ENCODE data around the gene HPX.

Gene HPX, protein sequence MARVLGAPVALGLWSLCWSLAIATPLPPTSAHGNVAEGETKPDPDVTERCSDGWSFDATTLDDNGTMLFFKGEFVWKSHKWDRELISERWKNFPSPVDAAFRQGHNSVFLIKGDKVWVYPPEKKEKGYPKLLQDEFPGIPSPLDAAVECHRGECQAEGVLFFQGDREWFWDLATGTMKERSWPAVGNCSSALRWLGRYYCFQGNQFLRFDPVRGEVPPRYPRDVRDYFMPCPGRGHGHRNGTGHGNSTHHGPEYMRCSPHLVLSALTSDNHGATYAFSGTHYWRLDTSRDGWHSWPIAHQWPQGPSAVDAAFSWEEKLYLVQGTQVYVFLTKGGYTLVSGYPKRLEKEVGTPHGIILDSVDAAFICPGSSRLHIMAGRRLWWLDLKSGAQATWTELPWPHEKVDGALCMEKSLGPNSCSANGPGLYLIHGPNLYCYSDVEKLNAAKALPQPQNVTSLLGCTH

DNA sequence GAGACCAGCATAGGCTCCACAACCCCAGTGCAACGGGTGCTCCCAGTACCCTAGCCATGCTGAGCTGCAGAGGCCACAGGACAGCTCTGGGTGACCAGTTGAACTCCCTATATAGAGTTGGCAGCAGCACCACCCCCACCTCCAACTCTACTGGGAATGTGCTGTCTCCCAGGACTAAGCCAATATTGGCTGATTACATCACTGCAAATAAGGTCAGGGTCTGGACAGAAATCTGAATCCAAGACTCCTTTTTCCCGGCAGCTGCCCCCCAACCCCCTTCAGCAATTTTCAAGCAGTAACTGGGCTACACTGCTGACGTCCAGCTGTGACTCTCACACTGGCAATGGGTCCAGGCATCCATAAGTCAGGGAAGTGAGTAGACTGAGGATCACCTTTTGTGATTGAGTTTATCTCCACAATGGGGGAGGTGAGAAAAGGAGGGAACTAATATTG is at the start of gene HPX:
HPX (minus strand) TSS at position 82 of the 453 bp plus-strand sequence; CDS start at position 58, 24 bp downstream.
- no peak for FAIRE-seq

DNA sequence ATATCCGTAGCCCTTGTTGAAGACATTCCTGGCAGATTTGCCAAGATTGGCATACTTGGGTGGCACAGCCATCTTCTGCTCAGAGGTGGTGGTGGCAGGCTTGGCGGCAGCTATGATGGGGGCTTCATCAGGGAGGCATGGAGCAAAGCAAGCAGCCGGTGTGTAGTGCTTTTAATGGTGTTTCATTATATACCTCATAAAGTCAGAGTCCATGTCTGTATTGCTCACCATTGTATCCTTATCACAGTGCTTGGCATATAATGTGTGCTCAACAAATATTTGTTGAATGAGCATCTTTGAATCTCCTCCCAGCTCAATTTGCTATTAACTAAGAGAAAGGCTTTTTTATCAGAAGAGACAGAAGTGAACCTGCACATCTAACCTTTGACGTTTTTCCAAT is 48.5 kb upstream of the HPX start:
- FAIRE-seq = no peak

DNA sequence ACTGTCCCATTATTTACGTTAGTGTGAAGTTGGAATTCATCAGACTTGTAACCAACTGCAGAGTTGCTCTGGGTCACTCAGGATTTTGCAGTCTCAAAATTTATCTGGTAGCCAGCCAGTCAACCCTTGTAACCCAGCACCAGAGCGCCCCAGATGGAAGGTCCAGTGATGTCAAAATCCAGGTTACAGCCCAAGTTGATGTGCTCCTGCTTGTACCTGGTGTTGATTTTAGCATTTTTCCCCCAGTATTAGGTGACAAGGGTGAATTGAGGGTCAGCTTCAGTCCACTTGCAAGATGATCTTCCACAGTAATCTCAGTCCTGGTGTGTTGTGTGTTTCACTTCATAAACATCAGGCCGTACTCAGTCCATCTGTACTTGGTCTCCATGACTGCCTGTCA is 48.0 kb upstream of the HPX start:
- no peak for FAIRE-seq

DNA sequence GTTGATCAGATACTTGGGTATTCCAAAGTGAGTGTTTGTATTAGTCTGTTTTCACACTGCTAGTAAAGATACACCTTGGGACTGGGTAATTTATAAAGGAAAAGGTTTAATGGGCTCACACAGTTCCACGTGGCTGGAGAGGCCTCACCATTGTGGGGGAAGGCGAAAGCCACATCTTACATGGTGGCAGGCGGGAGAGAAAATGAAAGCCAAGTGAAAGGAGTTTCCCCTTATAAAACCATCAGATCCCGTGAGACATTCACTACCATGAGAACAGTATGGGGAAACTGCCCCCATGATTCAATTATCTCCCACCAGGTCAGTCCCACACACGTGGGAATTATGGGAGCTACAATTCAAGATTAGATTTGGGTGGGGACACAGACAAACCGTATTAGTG is 47.6 kb upstream of the HPX start:
- no peak for FAIRE-seq

DNA sequence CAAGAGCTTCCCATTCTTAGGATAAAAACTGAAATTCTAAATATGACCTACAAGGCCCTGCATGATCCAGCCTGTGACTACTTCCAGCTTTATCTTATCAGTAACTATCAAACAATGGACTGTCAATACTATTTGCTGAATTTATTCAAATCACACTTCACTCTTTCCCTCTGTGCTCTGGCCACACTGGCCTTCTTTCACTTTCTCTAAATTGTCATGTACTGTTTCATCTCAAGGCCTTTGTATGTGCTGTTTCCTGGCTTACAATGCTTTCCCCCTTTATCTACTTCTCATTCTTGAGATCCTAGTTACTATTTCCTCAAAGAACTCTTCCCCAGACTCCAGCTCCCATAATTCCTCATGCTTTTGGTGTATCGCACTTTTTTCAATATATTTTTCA is 46.2 kb upstream of the HPX start:
- FAIRE-seq = no peak

DNA sequence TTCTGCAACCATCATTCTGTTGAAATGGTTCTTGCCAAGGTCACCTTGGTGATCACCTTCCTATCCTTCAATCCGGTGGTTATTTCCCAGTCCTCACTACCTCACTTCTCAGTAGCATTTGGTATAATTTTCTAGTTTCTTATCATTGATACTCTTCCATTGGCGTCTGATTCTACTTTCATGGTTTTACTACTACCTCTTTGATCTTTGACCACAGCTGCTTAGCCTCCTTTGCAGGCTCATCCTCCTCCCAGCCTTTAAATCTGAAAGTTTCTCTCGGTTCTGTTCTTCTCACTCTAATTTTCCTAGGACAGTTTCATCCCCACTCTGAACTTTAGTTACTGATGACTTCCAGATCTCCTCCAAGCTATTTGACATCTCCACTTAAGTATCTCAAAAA is 45.5 kb upstream of the HPX start:
- no peak for FAIRE-seq

DNA sequence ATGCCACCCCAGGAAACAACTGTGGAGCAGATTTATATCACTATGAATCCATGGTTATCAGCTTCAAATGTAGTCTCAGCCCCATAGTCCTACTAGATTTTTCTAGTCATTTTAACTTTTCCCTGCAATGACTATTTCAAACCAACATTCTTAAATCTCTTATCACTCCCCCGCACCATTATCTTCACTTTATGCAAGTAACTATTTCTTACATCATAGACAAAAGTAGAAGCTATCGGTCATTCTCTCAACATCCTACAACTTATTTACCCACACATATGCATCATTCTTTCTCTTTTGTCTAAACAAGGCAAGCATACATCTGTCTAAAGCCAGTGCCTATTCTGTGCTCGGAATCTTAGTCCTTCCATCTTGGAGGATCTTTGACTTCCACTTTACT is 44.9 kb upstream of the HPX start:
- no peak for FAIRE-seq

DNA sequence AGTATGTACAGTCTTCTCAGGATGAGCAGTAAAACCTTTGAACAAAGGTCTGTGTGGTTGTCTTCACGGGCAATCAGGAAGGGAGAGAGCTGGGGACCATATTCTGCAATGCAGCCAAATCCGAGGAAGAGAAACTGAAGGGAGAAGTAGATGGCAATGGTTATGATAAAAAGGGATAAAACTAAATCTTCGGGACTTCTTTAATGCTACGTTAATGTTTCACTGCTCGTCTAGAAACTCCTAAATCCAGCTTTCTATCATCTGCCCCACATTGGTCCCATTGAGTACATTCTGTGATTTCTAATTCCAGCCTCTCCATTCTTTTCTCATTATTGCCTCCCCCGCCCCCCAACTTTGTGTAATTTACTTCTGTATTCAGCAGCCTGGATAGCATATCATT is 42.2 kb upstream of the HPX start:
- no peak for FAIRE-seq

DNA sequence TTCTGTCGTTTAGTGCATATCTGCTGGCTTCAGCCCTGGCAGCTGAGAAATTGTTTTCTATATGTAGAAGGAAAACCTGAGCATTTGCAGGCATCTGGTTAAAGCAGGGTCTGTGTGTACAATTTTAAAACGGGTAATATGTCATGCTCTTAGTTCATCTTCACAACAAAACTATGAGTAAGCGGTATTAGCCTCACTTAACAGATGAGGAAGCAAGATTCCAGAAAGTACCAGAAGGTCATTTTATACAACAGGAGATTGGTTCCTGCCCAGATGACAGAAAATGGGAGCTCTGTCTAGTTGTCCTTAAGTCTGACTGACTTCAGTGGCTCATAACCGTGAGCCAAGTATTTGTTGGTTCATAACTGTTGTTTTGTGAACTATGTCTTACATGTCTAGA is 41.7 kb upstream of the HPX start:
- FAIRE-seq = no peak

DNA sequence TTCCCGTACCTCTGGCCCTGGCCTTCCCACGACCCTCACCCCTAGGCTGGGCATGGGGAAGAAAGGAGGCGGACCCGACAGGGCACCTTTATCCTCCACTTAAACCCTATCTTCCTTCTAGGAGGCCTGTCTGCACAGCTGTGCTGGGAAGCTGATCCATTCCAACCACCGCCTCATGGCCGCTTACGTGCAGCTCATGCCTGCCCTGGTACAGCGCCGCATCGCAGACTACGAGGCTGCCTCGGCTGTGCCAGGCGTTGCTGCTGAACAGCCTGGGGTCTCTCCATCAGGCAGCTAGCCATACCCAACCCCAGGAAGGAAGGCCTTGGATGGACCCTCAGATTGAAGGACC is 41.1 kb upstream of the HPX start:
- FAIRE-seq = no peak

DNA sequence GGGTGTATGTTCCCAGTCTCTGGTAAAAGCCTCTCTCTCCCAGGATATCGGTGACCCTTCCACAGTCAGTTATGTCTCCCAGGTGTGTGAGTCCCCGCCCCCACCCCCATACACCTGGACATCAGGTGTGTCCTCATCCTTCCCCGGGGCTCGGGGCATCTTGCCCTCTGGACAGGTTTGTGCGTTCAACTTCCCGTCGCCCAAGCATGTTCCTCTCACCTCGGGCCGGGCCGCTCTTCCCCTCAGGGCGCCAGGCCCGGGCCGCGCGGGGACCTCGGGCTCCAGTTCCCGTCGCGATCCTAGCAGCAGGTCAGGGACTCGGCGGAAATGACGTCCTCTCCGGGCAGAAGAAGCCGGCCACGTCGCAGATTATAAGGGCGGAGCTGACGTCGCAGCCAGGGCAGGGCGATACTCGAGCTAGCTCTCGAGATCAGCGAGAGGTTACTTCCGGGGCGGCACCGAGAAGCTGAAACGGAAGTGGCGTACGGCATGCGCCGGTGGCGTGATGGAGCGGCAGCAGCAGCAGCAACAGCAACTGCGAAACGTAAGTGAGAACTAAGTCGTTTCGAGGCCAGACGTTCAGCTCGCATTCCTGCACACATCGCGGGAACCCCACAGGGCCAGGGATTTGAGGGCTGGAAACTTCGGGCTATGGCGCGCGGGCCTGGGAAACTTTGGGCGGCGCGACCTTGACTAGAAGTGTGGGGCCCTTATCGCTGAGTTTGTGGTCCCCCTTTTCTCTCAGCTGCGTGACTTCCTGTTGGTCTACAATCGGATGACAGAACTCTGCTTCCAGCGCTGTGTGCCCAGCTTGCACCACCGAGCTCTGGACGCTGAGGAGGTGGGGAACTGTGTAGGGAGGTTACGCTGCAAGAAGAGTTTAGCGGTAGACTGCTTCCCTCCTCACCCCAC is 40.5 kb upstream of the HPX start, which contains the start of the genes ARFIP2 and TIMM10B:
ARFIP2 (minus strand) TSS at position 320 of the 912 bp plus-strand sequence. CDS start 910 bp downstream, outside the sequence.
TIMM10B (plus strand) TSS at position 490 of the 912 bp plus-strand sequence; CDS start at position 506, 16 bp downstream.
- peak; percentile 72 for FAIRE-seq

DNA sequence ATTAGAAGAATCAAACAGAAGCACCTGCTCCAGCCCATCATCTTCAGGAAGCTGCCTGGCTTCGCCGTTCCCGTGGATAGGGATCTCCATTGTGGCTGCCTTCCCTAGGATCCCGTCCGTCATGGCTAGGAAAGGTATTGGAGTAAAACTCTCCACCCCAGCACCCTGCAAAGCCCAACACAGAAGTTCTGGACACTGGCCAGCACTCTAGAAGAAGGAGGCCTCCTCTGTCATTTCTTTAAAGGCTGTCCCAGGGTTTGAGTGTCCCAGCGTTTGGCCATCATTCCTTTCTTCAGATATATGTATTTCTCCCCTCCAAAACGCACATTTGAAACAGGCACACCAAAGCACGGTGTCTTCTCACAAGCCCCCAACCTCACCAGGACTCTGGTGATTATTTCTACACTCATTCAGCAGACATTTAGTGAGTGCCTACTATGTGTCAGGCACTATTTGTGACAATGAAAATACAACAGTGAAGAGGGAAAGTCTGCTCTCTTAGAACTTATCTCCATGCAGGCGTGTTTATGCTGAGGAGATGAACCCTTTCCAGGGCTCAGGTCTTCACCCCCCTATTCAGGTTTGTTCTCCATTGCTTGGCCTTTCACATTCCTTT is 39.6 kb upstream of the HPX start:
- no peak for FAIRE-seq

DNA sequence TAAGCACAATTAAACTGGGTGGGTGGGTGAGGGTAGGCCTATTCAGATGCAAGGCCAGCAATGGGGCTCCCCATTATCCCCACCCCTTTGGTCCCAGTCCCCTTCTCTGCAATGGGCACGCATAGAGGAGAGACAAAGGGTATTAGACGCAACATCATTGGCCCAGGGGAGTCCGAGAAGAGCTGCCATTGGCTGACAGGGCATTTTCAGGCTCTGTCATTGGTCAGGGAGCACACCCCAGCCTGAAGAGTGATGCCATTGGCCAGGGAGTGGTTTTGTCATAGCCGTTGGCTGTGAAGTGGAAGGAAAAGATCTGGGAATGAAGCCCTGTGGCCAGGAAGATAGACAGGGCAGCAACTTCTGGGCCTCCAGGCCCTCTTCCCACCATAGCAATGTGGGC is 35.8 kb upstream of the HPX start:
- no peak for FAIRE-seq

DNA sequence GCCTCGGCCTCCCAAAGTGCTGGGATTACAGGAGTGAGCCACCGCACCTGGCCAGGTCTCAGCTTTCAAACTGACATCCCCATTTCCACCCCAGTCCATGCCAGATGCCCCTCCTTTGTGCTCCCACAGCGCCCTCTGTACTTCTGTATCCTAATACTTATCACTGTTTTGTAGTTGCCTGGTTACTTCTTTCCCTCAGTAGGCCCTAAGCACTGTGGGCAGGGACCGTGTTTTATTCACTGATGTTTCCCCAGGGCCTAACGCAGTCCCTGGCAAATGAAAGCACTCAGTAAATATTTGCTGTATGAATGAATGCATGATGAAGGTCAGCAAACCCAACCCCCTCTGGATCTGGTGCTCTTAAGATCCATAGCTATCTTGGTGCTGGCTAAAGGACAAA is 35.1 kb upstream of the HPX start:
- FAIRE-seq = no peak

DNA sequence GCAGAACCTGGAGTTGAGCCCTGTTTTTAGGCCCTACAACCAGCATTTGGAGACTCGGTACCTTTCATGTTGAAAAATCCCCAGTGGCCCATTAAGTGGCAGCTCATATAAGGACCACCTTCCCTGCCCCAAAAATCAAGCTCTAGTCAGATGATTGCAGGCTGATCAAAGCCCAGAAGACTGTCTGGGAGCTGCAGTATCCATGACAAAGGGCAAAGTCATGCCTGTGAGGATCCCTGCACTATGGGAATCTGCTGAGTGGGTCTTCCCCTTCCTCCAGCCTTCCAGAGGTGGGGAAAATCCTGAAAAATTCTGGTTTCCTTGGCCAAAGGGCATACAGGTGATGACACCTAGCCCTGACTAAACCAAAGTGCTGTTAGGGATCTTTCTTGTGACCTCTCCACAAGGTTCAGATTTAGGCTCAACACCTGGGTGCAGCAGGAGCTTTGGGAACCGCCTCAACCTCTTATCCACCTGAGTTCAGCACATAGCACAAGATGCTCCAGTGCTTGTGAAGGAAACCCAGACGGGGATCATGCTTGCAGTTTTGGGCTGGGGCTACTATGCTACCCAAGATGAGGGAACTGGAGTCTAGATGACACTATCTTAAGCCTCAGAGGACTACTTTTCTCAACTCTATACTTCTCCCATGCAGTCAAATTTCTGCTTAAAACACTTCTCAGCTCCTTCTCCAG is 34.2 kb upstream of the HPX start:
- FAIRE-seq = no peak

DNA sequence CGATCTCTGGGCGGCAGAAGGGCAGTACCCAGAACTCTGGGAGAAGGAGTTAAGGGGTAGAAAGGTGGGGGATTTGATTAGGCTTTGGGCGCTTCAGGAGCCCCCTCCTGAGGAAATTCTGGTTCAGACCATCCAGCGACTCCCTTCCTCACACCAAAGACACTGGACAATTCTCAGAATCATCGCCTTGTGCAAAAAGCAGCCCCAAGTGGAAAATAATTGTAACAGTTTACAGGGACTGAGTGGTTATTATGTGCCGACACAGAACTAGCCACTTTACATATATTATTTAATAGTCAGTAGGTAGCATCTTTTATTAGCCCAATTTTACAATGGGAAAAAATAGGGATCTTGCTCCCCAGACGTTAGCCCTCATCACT is 33.6 kb upstream of the HPX start:
- FAIRE-seq = no peak

DNA sequence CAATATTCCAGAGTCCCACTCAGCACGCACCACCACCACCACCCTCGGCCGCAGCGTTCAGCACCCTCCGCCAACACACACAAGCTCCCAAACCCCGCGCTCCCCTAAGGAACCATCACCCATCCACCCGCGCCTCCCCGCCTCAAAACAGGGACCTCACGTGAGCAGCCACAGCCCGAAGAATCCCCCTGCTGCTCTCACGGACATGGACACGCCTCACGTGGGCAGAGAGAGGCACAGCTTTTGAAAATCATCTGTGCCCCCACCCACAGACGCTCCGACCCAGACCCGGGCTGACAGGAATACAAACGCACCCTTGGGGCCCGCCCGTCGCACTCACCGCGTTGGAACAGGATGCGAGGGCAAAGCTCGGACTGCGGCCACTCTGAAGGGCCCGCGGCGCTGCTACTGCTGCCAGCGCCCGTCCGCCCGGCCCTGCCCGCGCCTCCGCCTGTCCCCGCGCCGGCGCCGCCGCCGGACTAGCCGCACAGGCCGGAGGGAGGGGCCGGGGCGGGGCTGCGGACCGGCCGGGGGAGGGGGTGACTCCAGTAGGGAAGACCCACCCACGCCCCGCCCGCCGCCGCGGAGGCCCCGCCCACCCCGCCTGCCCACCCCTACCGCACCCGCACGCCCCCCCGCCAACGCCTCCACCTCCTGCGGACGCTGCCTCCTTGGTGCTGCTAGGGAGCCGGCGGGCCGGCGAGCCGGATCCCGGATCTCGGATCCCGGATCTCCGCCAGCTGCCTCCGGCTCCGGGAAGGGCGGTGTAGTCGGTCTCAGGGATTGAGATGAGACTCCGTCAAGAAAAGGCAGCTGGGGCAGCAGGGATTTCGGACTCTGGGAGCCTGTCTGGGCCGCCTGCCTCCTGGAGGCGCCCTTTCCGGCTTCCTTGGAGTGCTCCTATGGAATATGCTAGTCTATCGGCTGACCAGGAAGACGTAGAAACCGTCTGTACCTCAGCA is 32.9 kb upstream of the HPX start, which contains the start of gene TRIM3:
TRIM3 (minus strand) TSS at position 491 of the 962 bp plus-strand sequence. CDS start 8,246 bp downstream, outside the sequence.
- FAIRE-seq = no peak

DNA sequence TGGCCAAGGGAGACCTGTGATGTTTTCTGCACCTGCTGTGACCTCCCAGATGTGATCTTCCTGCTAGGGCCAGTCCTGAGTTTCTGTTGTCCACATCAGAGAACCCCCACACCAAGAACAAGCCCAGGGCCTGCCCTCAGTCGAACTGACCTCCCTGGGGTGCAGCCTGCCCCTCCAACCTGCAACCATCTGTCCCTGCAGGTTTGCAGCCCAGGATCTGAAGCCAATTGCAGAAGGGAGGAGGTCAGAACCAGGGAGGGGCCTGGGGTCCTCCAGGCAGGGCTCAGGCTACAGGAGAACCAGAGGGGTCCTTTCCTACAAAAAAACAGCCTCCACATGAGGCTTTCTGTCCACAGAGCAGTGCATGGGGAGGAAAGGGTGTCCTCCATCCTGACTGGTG is 32.1 kb upstream of the HPX start:
- no peak for FAIRE-seq

DNA sequence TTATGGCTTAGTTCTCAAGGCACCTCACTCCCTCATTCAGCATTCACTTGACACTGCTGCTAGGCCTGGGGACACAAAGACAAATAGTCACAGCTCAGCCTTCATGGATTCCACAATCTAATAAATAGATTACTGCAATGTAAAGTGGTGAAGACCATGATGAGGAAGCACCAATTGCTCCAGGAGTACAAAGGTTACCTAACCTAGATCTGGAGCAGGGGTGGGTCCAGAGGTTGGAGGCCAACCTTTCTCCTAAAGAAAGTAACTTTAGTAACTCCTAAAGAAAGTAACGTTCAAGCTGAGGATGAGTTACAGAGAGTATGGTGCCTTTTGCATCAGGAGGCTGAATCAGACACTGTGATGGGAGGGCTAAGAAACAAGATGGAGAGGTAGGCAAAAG is 28.8 kb upstream of the HPX start:
- FAIRE-seq = no peak

DNA sequence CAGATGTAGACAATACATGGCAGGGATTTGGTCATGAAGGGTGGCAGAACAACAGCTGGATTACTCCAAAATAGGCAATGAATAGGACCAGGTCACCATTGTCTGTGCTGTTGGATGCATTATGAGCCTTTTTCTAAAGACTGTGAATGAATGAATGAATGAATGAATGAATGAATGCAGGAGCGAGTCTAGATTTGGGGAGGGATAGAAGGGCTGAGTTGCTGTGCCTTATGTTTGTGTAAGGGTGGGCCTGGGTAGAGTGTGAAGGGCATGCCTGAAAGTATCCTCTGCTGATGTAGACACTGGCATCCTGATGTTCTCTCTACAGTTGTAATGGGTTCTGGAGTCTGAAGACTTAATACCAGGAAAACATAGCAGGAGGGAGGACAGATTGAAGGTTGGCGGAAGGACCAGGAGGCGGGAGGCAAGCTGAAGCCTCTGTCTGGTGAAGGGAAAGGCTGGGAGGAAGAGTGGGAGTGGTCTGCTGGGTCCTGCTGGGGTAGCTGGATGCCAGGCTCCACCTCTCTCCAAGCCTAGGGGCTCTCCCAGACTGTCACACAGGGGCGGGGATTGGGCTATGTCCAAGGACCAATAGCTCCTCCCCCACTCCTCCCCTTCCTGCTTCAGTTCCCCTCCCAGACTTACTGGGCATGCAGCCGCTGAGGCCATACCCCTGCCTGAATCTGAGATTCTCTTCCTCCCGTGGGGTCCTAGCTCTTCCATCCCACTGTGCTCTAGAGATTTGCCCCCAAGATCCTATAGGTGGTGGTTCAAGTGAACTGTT is 28.1 kb upstream of the HPX start:
- FAIRE-seq = no peak

DNA sequence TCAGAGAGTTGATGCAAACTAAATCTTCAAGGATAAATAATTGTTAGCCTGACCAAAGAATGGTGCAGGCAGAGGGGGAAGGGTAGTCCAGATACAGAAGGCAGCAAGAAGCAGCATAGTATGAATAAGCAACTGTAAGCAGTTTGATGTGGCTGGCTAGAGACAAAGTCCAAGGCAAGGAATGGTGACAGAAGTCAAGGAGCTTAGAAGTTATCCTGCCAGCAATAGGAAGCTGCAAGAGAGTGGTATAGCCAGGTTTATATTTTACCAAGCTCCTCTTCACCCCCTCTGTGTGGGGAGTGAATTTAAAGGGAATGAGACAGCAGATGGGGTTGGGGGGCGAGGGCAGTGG is 18.3 kb upstream of the HPX start:
- no peak for FAIRE-seq

Data from TTC549 (cell line).